ENCODE measurements around the gene DOP1A.
"Not testable (repeated sequence)": the region's sequence is repeated elsewhere in the genome, so short reads cannot be mapped to it uniquely, and the experiment has no call there.

The DOP1A gene

GRCh38 chr6:83153883-83154521 is 86.5 kb downstream of the DOP1A start:
- no peak for DNase-seq

GRCh38 chr6:83155794-83156193 is 88.3 kb downstream of the DOP1A start:
- no peak for DNase-seq

GRCh38 chr6:83160167-83160566 is 92.7 kb downstream of the DOP1A start:
- DNase-seq: no peak

- DNase-seq: no peak
Observed at GRCh38 chr6:83167726-83168278, 100.3 kb downstream of the DOP1A start.

GRCh38 chr6:83168556-83168955 is 101.1 kb downstream of the DOP1A start:
- no peak for DNase-seq

- DNase-seq: no peak
Observed at GRCh38 chr6:83169106-83169505, 101.6 kb downstream of the DOP1A start.

- no peak for DNase-seq
Observed at GRCh38 chr6:83169511-83169910, 102.0 kb downstream of the DOP1A start.

GRCh38 chr6:83176246-83176645 is 108.8 kb downstream of the DOP1A start:
- DNase-seq: no peak

- DNase-seq: no peak
Observed at GRCh38 chr6:83180426-83180950, 113.0 kb downstream of the DOP1A start.

GRCh38 chr6:83182114-83182513 is 114.6 kb downstream of the DOP1A start:
- no peak for DNase-seq

GRCh38 chr6:83183082-83183828 is 115.8 kb downstream of the DOP1A start:
- no peak for DNase-seq

- DNase-seq: no peak
Observed at GRCh38 chr6:83185096-83185495, 117.6 kb downstream of the DOP1A start.

- DNase-seq: no peak
Observed at GRCh38 chr6:83188501-83188900, 121.0 kb downstream of the DOP1A start.

- DNase-seq: no peak
Observed at GRCh38 chr6:83190626-83191025, 123.2 kb downstream of the DOP1A start.

GRCh38 chr6:83191974-83192373 is 124.5 kb downstream of the DOP1A start:
- DNase-seq: not testable (repeated sequence)

GRCh38 chr6:83192456-83192855 is 125.0 kb downstream of the DOP1A start:
- DNase-seq: no peak

GRCh38 chr6:83192871-83193746 is 125.6 kb downstream of the DOP1A start, which contains the start of the genes PGM3 and RWDD2A:
PGM3 (minus strand) TSS chr6:83193265; CDS start chr6:83191012, 2,253 bp downstream.
RWDD2A (plus strand) TSS chr6:83193357; CDS start chr6:83194452, 1,095 bp downstream.
- peak; percentile 92 for DNase-seq

GRCh38 chr6:83193747-83194566 is 126.5 kb downstream of the DOP1A start:
- peak; percentile 13 for DNase-seq

- DNase-seq: no peak
Observed at GRCh38 chr6:83198486-83199172, 131.2 kb downstream of the DOP1A start.

- no peak for DNase-seq
Observed at GRCh38 chr6:83199173-83199862, 131.8 kb downstream of the DOP1A start.

GRCh38 chr6:83199863-83200225 is 132.4 kb downstream of the DOP1A start:
- DNase-seq: no peak
